ENCODE measurements around the gene ADARB1. TPM values are rescaled to one million over a fixed set of nuclear protein-coding genes. Genes with fewer than 3 reads are reported as not detected.

ADARB1 gene
- total and polyA plus RNA-seq, 2 donors = 11.9 to 14.6 TPM

DNA sequence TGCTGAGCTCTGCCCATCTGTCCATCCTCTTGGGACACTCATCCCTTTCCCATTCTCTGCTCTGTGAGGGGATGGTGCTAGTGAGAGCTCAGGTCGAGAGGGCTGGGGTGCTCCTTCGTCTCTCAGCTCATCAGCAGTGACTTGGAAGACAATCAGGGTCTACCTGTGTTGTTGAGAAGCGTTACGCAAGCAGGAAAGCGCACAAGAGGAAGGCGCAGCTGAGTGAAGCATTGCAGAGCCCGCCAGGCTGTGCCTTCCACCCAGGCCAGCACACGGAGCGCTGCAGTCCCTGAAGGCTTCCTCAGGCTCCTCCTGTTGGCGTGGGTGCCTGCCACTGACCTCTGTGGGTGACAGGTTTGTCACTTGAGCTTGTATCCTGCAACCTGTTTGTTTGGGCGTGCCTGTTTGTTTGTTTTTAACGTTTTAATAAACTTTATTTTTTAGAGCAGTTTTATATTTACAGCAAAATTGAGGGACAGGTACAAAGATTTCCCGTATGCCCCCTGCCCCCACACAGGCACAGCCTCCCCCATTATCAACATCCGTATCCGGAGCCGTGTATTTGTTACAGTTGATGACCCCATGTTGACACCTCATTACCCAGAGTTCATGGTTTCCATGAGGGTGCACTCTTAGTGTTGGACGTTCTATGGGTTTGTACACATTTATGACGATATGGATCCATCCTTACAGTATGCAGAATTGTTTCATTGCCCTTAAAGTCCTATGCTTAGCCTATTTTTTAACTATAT, 36.7 kb downstream of the ADARB1 start:
- H3K4me3 ChIP-seq (ENCODE audit: low read length in 2 of 2) = no peak overlapping the region
- H3K9me3 ChIP-seq (ENCODE audit: control insufficient read depth in 2 of 2, insufficient read depth in 1 of 2, low read length in 1 of 2) = peaks cover 0 to 3% of the 10 kb centered on the region in 2 donors
- WGBS = 89% methylated on average over 18 of the region's 18 CpGs
- peaks cover 9 to 22% of the 10 kb centered on the region in 2 donors for H3K4me1 ChIP-seq (ENCODE audit: control insufficient read depth in 2 of 2, insufficient read depth in 2 of 2, low read length in 2 of 2)
- peak in 1 of 9 donors; percentile 29 for DNase-seq (ENCODE audit: low read depth in 6 of 9, low spot score in 9 of 9)
- H3K27me3 ChIP-seq (ENCODE audit: control insufficient read depth in 2 of 2, insufficient read depth in 1 of 2, low read length in 1 of 2) = peaks cover 0 to 36% of the 10 kb centered on the region in 2 donors
- no peaks in the 10 kb centered on the region for H3K36me3 ChIP-seq (ENCODE audit: control insufficient read depth in 2 of 2, insufficient read depth in 2 of 2, low read length in 1 of 2)
- peak overlapping the region in 1 of 2 donors; percentile 20 for H3K27ac ChIP-seq (ENCODE audit: low read depth in 1 of 2, low read length in 1 of 2)

DNA sequence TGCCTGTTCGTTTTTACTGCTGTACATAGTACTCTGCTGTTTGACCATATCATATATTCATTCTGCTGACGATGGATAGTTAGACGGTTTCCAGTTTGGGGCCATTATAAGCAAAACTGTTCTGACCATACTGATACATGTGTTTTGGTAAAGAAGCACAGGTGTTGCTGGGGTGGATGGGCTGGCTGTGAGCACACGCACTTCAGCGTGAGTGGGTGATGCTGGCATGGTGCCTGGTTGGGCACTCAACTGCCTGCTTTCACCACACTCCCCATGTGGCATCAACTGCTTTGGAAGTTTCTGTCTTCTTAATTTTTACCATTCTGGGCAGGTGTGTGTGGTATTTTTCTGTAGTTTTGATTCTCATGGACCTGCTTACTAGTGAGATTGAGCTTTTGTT, 37.3 kb downstream of the ADARB1 start:
- no peak for DNase-seq (ENCODE audit: low read depth in 6 of 9, low spot score in 9 of 9)
- Histone ChIP-seq H3K27ac (ENCODE audit: low read depth in 1 of 2, low read length in 1 of 2) (no peak overlapping the region), H3K4me1 (ENCODE audit: control insufficient read depth in 2 of 2, insufficient read depth in 2 of 2, low read length in 2 of 2) (peaks cover 9 to 22% of the 10 kb centered on the region in 2 donors), H3K9me3 (ENCODE audit: control insufficient read depth in 2 of 2, insufficient read depth in 1 of 2, low read length in 1 of 2) (peaks cover 0 to 3% of the 10 kb centered on the region in 2 donors), H3K4me3 (ENCODE audit: low read length in 2 of 2) (no peak overlapping the region), H3K27me3 (ENCODE audit: control insufficient read depth in 2 of 2, insufficient read depth in 1 of 2, low read length in 1 of 2) (peaks cover 0 to 36% of the 10 kb centered on the region in 2 donors), H3K36me3 (ENCODE audit: control insufficient read depth in 2 of 2, insufficient read depth in 2 of 2, low read length in 1 of 2) (no peaks in the 10 kb centered on the region)
- 68% methylated on average over 5 of the region's 5 CpGs for WGBS

DNA sequence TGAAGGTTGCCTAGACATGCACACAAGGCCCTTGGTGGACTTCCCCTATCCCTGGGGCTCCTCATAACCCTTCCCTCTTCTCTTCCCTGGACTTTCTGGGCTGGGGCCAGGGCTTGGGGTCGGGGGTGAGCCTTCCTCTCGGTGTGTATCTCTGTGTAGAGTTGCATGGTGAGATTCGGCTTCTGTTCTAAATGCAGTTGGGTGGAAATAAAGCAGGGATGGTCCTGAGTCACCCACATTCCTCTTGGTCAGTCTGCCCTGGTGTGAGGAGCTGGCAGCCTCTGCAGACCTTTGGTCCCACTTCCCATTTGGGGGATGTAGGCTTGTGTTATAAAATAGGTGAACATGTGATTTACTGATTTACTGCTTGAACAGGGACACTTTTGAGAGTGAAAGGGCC, 38.0 kb downstream of the ADARB1 start:
- Histone ChIP-seq H3K4me1 (ENCODE audit: control insufficient read depth in 2 of 2, insufficient read depth in 2 of 2, low read length in 2 of 2) (peaks cover 9 to 25% of the 10 kb centered on the region in 2 donors), H3K4me3 (ENCODE audit: low read length in 2 of 2) (no peak overlapping the region), H3K27ac (ENCODE audit: low read depth in 1 of 2, low read length in 1 of 2) (no peak overlapping the region), H3K9me3 (ENCODE audit: control insufficient read depth in 2 of 2, insufficient read depth in 1 of 2, low read length in 1 of 2) (peaks cover 0 to 3% of the 10 kb centered on the region in 2 donors), H3K36me3 (ENCODE audit: control insufficient read depth in 2 of 2, insufficient read depth in 2 of 2, low read length in 1 of 2) (no peaks in the 10 kb centered on the region), H3K27me3 (ENCODE audit: control insufficient read depth in 2 of 2, insufficient read depth in 1 of 2, low read length in 1 of 2) (peaks cover 0 to 36% of the 10 kb centered on the region in 2 donors)
- WGBS = 94% methylated on average over 3 of the region's 3 CpGs
- no peak for DNase-seq (ENCODE audit: low read depth in 6 of 9, low spot score in 9 of 9)

DNA sequence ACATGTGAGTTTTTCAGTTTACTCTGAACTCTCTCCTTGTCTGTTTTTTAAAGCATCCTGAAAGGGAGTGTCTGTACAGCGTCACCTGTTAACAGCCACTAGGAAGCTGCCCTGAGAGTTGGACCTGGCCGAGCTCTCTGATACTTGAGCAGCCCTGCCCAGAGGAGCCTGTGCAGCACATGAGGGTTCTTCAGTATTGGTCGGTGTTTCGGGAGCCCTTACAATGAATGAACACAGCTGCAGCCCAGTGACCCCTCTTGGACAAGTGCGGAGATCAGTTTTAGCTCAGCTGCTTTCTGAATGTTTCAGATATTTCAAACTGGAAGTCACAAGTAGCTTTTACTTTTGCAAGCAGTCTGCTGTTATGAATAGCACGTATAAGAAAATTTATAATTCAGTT, 39.2 kb downstream of the ADARB1 start:
- Histone ChIP-seq H3K36me3 (ENCODE audit: control insufficient read depth in 2 of 2, insufficient read depth in 2 of 2, low read length in 1 of 2) (no peaks in the 10 kb centered on the region), H3K27ac (ENCODE audit: low read depth in 1 of 2, low read length in 1 of 2) (no peak overlapping the region), H3K27me3 (ENCODE audit: control insufficient read depth in 2 of 2, insufficient read depth in 1 of 2, low read length in 1 of 2) (peaks cover 0 to 36% of the 10 kb centered on the region in 2 donors), H3K9me3 (ENCODE audit: control insufficient read depth in 2 of 2, insufficient read depth in 1 of 2, low read length in 1 of 2) (peaks cover 0 to 3% of the 10 kb centered on the region in 2 donors), H3K4me3 (ENCODE audit: low read length in 2 of 2) (no peak overlapping the region), H3K4me1 (ENCODE audit: control insufficient read depth in 2 of 2, insufficient read depth in 2 of 2, low read length in 2 of 2) (peaks cover 9 to 25% of the 10 kb centered on the region in 2 donors)
- 98% methylated on average over 6 of the region's 6 CpGs for WGBS
- no peak for DNase-seq (ENCODE audit: low read depth in 6 of 9, low spot score in 9 of 9)

- Histone ChIP-seq H3K4me3 (ENCODE audit: low read length in 2 of 2) (no peak overlapping the region), H3K9me3 (ENCODE audit: control insufficient read depth in 2 of 2, insufficient read depth in 1 of 2, low read length in 1 of 2) (peaks cover 0 to 3% of the 10 kb centered on the region in 2 donors), H3K27me3 (ENCODE audit: control insufficient read depth in 2 of 2, insufficient read depth in 1 of 2, low read length in 1 of 2) (peaks cover 0 to 33% of the 10 kb centered on the region in 2 donors), H3K36me3 (ENCODE audit: control insufficient read depth in 2 of 2, insufficient read depth in 2 of 2, low read length in 1 of 2) (no peaks in the 10 kb centered on the region), H3K4me1 (ENCODE audit: control insufficient read depth in 2 of 2, insufficient read depth in 2 of 2, low read length in 2 of 2) (peaks cover 9 to 25% of the 10 kb centered on the region in 2 donors), H3K27ac (ENCODE audit: low read depth in 1 of 2, low read length in 1 of 2) (no peak overlapping the region)
- DNase-seq (ENCODE audit: low read depth in 6 of 9, low spot score in 9 of 9) = no peak
- 94% methylated on average over 5 of the region's 5 CpGs for WGBS
These were observed 39.7 kb downstream of the ADARB1 start for GRCh38 chr21:45114072-45114471.

DNA sequence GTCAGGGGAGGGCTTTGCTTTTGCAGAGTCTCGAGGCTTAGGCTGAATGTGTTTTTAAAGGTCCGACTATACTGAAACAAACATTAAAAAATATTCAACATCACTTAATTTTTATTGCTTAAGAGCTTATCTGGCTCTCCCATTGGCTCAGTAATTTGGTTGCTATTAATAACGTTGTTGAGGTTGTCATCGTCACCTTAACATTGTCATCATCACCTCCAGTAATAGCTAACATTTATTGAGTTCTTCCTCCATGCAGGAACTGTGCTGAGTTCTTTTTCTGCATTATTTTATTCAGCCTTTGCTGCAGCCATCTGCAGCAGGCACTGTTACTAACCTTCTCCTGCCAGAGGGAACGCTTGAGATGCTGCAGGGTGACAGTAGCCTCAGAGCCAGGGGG, 40.1 kb downstream of the ADARB1 start:
- WGBS = 92% methylated on average over 5 of the region's 5 CpGs
- Histone ChIP-seq H3K27me3 (ENCODE audit: control insufficient read depth in 2 of 2, insufficient read depth in 1 of 2, low read length in 1 of 2) (peaks cover 0 to 30% of the 10 kb centered on the region in 2 donors), H3K27ac (ENCODE audit: low read depth in 1 of 2, low read length in 1 of 2) (no peak overlapping the region), H3K36me3 (ENCODE audit: control insufficient read depth in 2 of 2, insufficient read depth in 2 of 2, low read length in 1 of 2) (no peaks in the 10 kb centered on the region), H3K4me3 (ENCODE audit: low read length in 2 of 2) (no peak overlapping the region), H3K4me1 (ENCODE audit: control insufficient read depth in 2 of 2, insufficient read depth in 2 of 2, low read length in 2 of 2) (peaks cover 8 to 22% of the 10 kb centered on the region in 2 donors), H3K9me3 (ENCODE audit: control insufficient read depth in 2 of 2, insufficient read depth in 1 of 2, low read length in 1 of 2) (peaks cover 0 to 3% of the 10 kb centered on the region in 2 donors)
- DNase-seq (ENCODE audit: low read depth in 6 of 9, low spot score in 9 of 9) = no peak

- H3K9me3 ChIP-seq (ENCODE audit: control insufficient read depth in 2 of 2, insufficient read depth in 1 of 2, low read length in 1 of 2) = peaks cover 0 to 3% of the 10 kb centered on the region in 2 donors
- DNase-seq (ENCODE audit: low read depth in 6 of 9, low spot score in 9 of 9) = no peak
- H3K4me3 ChIP-seq (ENCODE audit: low read length in 2 of 2) = no peak overlapping the region
- peaks cover 1 to 15% of the 10 kb centered on the region in 2 donors for H3K4me1 ChIP-seq (ENCODE audit: control insufficient read depth in 2 of 2, insufficient read depth in 2 of 2, low read length in 2 of 2)
- H3K27me3 ChIP-seq (ENCODE audit: control insufficient read depth in 2 of 2, insufficient read depth in 1 of 2, low read length in 1 of 2) = peaks cover 0 to 23% of the 10 kb centered on the region in 2 donors
- no peak overlapping the region for H3K27ac ChIP-seq (ENCODE audit: low read depth in 1 of 2, low read length in 1 of 2)
- 97% methylated on average over 5 of the region's 5 CpGs for WGBS
- no peaks in the 10 kb centered on the region for H3K36me3 ChIP-seq (ENCODE audit: control insufficient read depth in 2 of 2, insufficient read depth in 2 of 2, low read length in 1 of 2)
These were observed 40.8 kb downstream of the ADARB1 start for GRCh38 chr21:45115141-45115540.

GRCh38 chr21:45116066-45116465, 41.7 kb downstream of the ADARB1 start:
- DNase-seq (ENCODE audit: low read depth in 6 of 9, low spot score in 9 of 9) = no peak
- 97% methylated on average over 6 of the region's 6 CpGs for WGBS
- Histone ChIP-seq H3K36me3 (ENCODE audit: control insufficient read depth in 2 of 2, insufficient read depth in 2 of 2, low read length in 1 of 2) (no peaks in the 10 kb centered on the region), H3K27me3 (ENCODE audit: control insufficient read depth in 2 of 2, insufficient read depth in 1 of 2, low read length in 1 of 2) (peaks cover 0 to 14% of the 10 kb centered on the region in 2 donors), H3K4me3 (ENCODE audit: low read length in 2 of 2) (no peak overlapping the region), H3K27ac (ENCODE audit: low read depth in 1 of 2, low read length in 1 of 2) (no peak overlapping the region), H3K4me1 (ENCODE audit: control insufficient read depth in 2 of 2, insufficient read depth in 2 of 2, low read length in 2 of 2) (peaks cover 0 to 8% of the 10 kb centered on the region in 2 donors), H3K9me3 (ENCODE audit: control insufficient read depth in 2 of 2, insufficient read depth in 1 of 2, low read length in 1 of 2) (no peaks in the 10 kb centered on the region)

- no peak overlapping the region for H3K27ac ChIP-seq (ENCODE audit: low read depth in 1 of 2, low read length in 1 of 2)
- H3K27me3 ChIP-seq (ENCODE audit: control insufficient read depth in 2 of 2, insufficient read depth in 1 of 2, low read length in 1 of 2) = peaks cover 0 to 4% of the 10 kb centered on the region in 2 donors
- peaks cover 2 to 7% of the 10 kb centered on the region in 2 donors for H3K4me1 ChIP-seq (ENCODE audit: control insufficient read depth in 2 of 2, insufficient read depth in 2 of 2, low read length in 2 of 2)
- H3K4me3 ChIP-seq (ENCODE audit: low read length in 2 of 2) = no peak overlapping the region
- no peak for DNase-seq (ENCODE audit: low read depth in 6 of 9, low spot score in 9 of 9)
- 93% methylated on average over 6 of the region's 6 CpGs for WGBS
- no peaks in the 10 kb centered on the region for H3K36me3 ChIP-seq (ENCODE audit: control insufficient read depth in 2 of 2, insufficient read depth in 2 of 2, low read length in 1 of 2)
- no peaks in the 10 kb centered on the region for H3K9me3 ChIP-seq (ENCODE audit: control insufficient read depth in 2 of 2, insufficient read depth in 1 of 2, low read length in 1 of 2)
These were observed 42.9 kb downstream of the ADARB1 start for GRCh38 chr21:45117314-45117713.

Measured in thymus (tissue), 11 donors.